ENCODE data around the gene CNOT6. TPM values are rescaled to one million over a fixed set of nuclear protein-coding genes. Genes with fewer than 3 reads are reported as not detected.

Gene CNOT6
- total RNA-seq, 1 donor from 2014 or later, result 38.5 TPM

GRCh38 chr5:180593446-180594206 lies 99.4 kb downstream of the CNOT6 start:
- Histone ChIP-seq H3K4me3 (no peak overlapping the region), H2AFZ (replicated peaks) (no peak overlapping the region), H3K9me3 (ENCODE audit: low read depth) (no peaks in the 10 kb centered on the region), H3K36me3 (no peaks in the 10 kb centered on the region), H3F3A (ENCODE audit: low read depth) (peaks cover 3% of the 10 kb centered on the region), H3K27me3 (peaks cover 53% of the 10 kb centered on the region), H3K79me2 (ENCODE audit: low read depth) (no peaks in the 10 kb centered on the region), H3K9ac (no peak overlapping the region), H3K4me2 (no peak overlapping the region), H4K20me1 (ENCODE audit: low read depth) (no peaks in the 10 kb centered on the region), H3K4me1 (peaks cover 12% of the 10 kb centered on the region), H3K27ac (no peak overlapping the region)
- Mint-ChIP-seq H3K4me1 (peaks cover 11% of the 10 kb centered on the region), H3K27me3 (ENCODE audit: insufficient read depth, low read depth) (peaks cover 37% of the 10 kb centered on the region), H3K36me3 (peaks cover 2% of the 10 kb centered on the region), H3K4me3 (peak overlapping the region; percentile 35), H3K27ac (no peak overlapping the region), H3K9me3 (no peaks in the 10 kb centered on the region)
- no peak for DNase-seq (ENCODE audit: low spot score)
- no peak for TF ChIP-seq EZH2phosphoT487 (IDR thresholded peaks at IDR 0.05)
- TF ChIP-seq CTCF (IDR thresholded peaks at IDR 0.05), result no peak
- no peak for TF ChIP-seq EZH2 (IDR thresholded peaks at IDR 0.05)

GRCh38 chr5:180594311-180595045 lies 100.3 kb downstream of the CNOT6 start:
- Mint-ChIP-seq H3K9me3 (peaks cover 2% of the 10 kb centered on the region), H3K4me3 (no peak overlapping the region), H3K4me1 (peaks cover 10% of the 10 kb centered on the region), H3K27ac (no peak overlapping the region), H3K27me3 (ENCODE audit: insufficient read depth, low read depth) (peaks cover 28% of the 10 kb centered on the region), H3K36me3 (peaks cover 2% of the 10 kb centered on the region)
- Histone ChIP-seq H3K36me3 (no peaks in the 10 kb centered on the region), H3K27me3 (peaks cover 45% of the 10 kb centered on the region), H3K4me2 (no peak overlapping the region), H2AFZ (replicated peaks) (no peak overlapping the region), H3K4me1 (peaks cover 12% of the 10 kb centered on the region), H3K79me2 (ENCODE audit: low read depth) (no peaks in the 10 kb centered on the region), H3K9me3 (ENCODE audit: low read depth) (no peaks in the 10 kb centered on the region), H3F3A (ENCODE audit: low read depth) (peaks cover 3% of the 10 kb centered on the region), H3K27ac (no peak overlapping the region), H3K9ac (no peak overlapping the region), H4K20me1 (ENCODE audit: low read depth) (no peaks in the 10 kb centered on the region), H3K4me3 (no peak overlapping the region)
- no peak for DNase-seq (ENCODE audit: low spot score)
- TF ChIP-seq EZH2 (IDR thresholded peaks at IDR 0.05) (no peak), EZH2phosphoT487 (IDR thresholded peaks at IDR 0.05) (no peak), CTCF (IDR thresholded peaks at IDR 0.05) (no peak)

- no peaks in the 10 kb centered on the region for H4K20me1 ChIP-seq (ENCODE audit: low read depth)
Measured at GRCh38 chr5:180595046-180595379, 100.8 kb downstream of the CNOT6 start.

More at GRCh38 chr5:180595046-180595379, 100.8 kb downstream of the CNOT6 start:
- H3K4me3 Mint-ChIP-seq, result no peak overlapping the region
- peaks cover 39% of the 10 kb centered on the region for H3K27me3 ChIP-seq
- no peak for TF ChIP-seq EZH2 (IDR thresholded peaks at IDR 0.05)
- no peak for TF ChIP-seq CTCF (IDR thresholded peaks at IDR 0.05)
- TF ChIP-seq EZH2phosphoT487 (IDR thresholded peaks at IDR 0.05), result no peak
- no peak overlapping the region for H3K4me2 ChIP-seq
- H3K36me3 Mint-ChIP-seq, result peaks cover 2% of the 10 kb centered on the region
- H3F3A ChIP-seq (ENCODE audit: low read depth), result peaks cover 3% of the 10 kb centered on the region
- no peak for DNase-seq (ENCODE audit: low spot score)
- no peak overlapping the region for H3K27ac Mint-ChIP-seq
- H3K4me1 ChIP-seq, result peaks cover 11% of the 10 kb centered on the region
- H3K9me3 Mint-ChIP-seq, result peaks cover 2% of the 10 kb centered on the region
- H3K27ac ChIP-seq, result no peak overlapping the region
- H3K9ac ChIP-seq, result no peak overlapping the region
- no peaks in the 10 kb centered on the region for H3K9me3 ChIP-seq (ENCODE audit: low read depth)
- no peak overlapping the region for H2AFZ ChIP-seq (replicated peaks)
- H3K79me2 ChIP-seq (ENCODE audit: low read depth), result no peaks in the 10 kb centered on the region
- H3K36me3 ChIP-seq, result no peaks in the 10 kb centered on the region
- peaks cover 23% of the 10 kb centered on the region for H3K27me3 Mint-ChIP-seq (ENCODE audit: insufficient read depth, low read depth)
- no peak overlapping the region for H3K4me3 ChIP-seq
- peaks cover 7% of the 10 kb centered on the region for H3K4me1 Mint-ChIP-seq
